ENCODE measurements around the gene PPP4R3B. TPM values are rescaled to one million over a fixed set of nuclear protein-coding genes. Genes with fewer than 3 reads are reported as not detected.
A peak's percentile ranks its signal among the peaks of the same experiment; 100 is the strongest.

PPP4R3B gene
- polyA plus RNA-seq, 6 donors from 2014 or later: 43.2 to 73.6 (median 70.0) TPM

DNA sequence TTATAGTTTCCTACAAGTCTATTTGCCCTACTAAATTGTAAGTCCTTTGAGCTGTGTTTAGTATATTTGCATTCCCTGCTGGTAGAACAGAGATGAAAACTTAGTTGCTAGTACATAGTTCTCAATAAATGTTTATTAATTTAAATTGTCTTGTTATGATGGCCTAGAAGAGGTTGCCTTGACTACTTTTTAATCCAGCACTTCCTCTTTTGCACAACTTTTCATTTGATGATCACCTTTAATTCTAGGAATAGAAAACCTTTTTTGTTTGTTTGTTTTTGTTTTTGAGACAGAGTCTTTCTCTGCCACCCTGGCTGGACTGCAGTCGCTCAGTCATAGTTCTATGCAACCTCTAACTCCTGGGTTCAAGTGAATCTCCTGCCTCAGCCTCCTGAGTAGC is 91.2 kb downstream of the PPP4R3B start:
- Mint-ChIP-seq H3K27me3 (no peaks in the 10 kb centered on the region), H3K4me3 (peak overlapping the region in 1 of 8 donors; percentile 9), H3K36me3 (peaks cover 13 to 20% of the 10 kb centered on the region in 2 donors), H3K4me1 (peaks cover 0 to 6% (median 0%) of the 10 kb centered on the region in 3 donors), H3K9me3 (peaks cover 0 to 4% (median 0%) of the 10 kb centered on the region in 7 donors), H3K27ac (no peak overlapping the region)
- ATAC-seq (ENCODE audit: low read depth in 2 of 2) (no peak), DNase-seq (no peak)

DNA sequence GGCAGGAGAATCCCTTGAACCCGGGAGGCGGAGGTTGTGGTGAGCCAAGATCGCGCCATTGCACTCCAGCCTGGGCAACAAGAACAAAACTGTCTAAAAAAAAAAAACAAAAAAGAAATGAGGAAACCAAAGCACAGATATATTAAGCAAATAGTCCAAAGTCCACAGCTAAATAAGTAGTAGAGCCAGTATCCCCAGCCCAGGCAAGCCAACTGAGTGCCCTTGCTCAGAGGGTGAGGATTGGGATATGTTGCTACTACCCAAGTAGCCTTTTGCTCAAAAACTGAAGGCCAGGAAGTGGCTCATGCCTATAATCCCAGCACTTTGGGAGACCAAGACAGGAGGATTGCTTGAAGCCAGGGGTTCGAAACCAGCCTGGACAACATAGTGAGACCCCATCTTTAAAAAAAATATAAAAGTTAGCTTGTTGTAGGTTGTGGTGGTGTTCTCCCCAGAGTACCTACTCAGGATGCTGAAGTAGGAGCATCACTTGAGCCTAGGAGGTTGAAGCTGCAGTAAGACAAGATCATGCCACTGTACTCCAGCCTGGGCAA is 92.5 kb downstream of the PPP4R3B start:
- Mint-ChIP-seq H3K4me3 (no peak overlapping the region), H3K27ac (peak overlapping the region in 1 of 6 donors; percentile 34), H3K36me3 (peaks cover 4 to 9% of the 10 kb centered on the region in 2 donors), H3K27me3 (no peaks in the 10 kb centered on the region), H3K9me3 (no peaks in the 10 kb centered on the region), H3K4me1 (peaks cover 9 to 11% (median 9%) of the 10 kb centered on the region in 3 donors)
- ATAC-seq (ENCODE audit: low read depth in 2 of 2): no peak
- no peak for DNase-seq

DNA sequence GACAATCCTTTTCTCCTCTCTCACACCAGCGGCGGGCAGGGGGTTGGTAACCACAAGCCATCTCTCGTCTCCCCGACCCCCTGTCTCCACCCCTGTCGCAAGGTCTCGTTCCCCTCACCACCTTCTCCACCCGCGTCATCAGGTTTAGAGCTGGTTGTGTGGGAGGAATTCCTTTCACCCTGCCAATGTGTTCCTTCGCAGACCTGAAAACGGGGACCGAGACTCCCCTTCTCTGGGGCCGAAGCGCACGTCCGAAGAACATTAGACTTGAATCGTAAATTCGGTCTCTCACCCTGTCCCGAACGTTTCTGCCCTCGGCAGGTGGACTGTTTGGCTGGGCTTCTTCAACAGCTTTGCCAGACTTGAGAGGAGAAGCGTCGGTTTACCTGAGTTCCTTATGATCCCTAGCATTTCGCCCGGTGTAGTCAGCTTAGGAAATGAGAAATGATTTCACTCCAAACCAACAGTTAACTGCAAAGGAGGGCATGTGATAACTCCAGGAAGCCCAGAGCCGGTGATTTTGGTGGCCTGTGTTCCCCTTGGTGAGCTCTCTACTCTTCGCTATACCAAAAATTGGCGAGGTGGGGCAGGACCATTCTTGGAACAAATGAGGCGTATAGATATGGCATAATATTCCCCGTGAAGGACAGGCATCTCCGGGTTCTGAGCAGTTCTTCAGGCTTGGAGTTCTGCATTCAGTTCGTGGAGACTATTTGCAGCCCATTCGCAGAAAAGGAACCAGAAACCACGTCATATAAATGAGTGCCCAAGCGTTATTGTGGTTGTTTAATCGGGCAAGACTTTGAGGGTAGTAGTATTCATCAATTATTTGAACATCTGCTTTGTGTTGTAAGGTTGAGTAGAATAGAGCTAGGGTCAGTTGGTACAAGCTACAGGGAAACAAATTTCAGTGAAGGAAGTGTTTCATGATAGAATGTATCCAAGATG is 97.2 kb downstream of the PPP4R3B start:
- peak overlapping the region; percentile 93 to 99 (median 99) for H3K4me3 Mint-ChIP-seq
- peak; percentile 14 to 18 for ATAC-seq (ENCODE audit: low read depth in 2 of 2)
- H3K36me3 Mint-ChIP-seq: no peaks in the 10 kb centered on the region
- no peaks in the 10 kb centered on the region for H3K27me3 Mint-ChIP-seq
- no peaks in the 10 kb centered on the region for H3K9me3 Mint-ChIP-seq
- peak; percentile 46 for DNase-seq
- H3K27ac Mint-ChIP-seq: peak overlapping the region; percentile 98 to 100 (median 99)
- H3K4me1 Mint-ChIP-seq: peaks cover 15 to 24% (median 23%) of the 10 kb centered on the region in 3 donors

DNA sequence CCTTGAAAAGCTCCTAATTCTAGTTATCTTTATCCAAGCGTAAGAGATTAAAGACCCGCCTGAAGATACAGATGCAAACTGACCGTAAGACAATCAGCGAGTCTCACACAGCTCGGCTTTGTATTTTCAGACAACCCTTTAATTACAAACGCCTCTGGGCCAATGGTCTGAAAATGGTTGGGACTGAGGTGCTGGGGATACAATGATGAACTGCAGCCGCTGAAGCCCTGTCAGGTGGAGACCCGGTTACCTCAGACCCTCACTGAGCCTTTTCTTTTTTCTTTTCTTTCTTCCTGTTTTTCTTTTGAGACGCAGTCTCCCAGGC is 98.6 kb downstream of the PPP4R3B start:
- H3K27me3 Mint-ChIP-seq: no peaks in the 10 kb centered on the region
- peaks cover 15 to 24% (median 23%) of the 10 kb centered on the region in 3 donors for H3K4me1 Mint-ChIP-seq
- H3K27ac Mint-ChIP-seq: peak overlapping the region; percentile 98 to 100 (median 99)
- peak overlapping the region; percentile 93 to 99 (median 99) for H3K4me3 Mint-ChIP-seq
- DNase-seq (no peak), ATAC-seq (ENCODE audit: low read depth in 2 of 2) (peak; percentile 11)
- no peaks in the 10 kb centered on the region for H3K36me3 Mint-ChIP-seq
- H3K9me3 Mint-ChIP-seq: no peaks in the 10 kb centered on the region

DNA sequence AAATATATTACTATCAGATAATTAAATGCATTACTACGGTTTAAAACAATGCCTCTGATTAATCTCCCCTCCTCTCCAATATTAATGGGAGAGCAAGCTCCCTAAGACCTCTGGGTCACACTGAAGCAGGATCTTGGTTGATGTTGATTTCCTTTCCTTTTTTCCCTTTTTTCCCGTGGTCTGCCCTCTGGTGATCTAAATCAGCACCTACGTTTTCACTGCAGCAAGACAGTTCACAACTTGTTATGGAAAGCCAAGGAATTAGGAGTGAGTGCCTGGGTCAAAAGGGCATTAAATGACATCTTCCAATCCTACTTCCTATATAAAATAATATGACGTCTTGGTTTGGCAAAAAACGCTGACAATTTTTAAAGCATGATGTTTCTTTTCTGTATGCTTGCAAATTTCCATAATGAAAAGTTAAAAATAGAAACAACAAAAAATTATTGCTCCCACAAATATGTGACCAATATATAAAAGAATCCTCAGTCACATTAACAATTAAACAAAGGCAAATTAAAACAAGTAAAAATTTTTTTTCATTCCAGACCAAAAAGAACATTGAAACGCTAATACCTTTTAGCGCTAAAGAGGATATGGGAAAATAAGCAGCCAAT is 105.8 kb downstream of the PPP4R3B start:
- Mint-ChIP-seq H3K36me3 (no peaks in the 10 kb centered on the region), H3K27ac (no peak overlapping the region), H3K9me3 (no peaks in the 10 kb centered on the region), H3K4me3 (no peak overlapping the region), H3K4me1 (peaks cover 0 to 3% (median 0%) of the 10 kb centered on the region in 3 donors), H3K27me3 (no peaks in the 10 kb centered on the region)
- no peak for ATAC-seq (ENCODE audit: low read depth in 2 of 2)
- DNase-seq: no peak

DNA sequence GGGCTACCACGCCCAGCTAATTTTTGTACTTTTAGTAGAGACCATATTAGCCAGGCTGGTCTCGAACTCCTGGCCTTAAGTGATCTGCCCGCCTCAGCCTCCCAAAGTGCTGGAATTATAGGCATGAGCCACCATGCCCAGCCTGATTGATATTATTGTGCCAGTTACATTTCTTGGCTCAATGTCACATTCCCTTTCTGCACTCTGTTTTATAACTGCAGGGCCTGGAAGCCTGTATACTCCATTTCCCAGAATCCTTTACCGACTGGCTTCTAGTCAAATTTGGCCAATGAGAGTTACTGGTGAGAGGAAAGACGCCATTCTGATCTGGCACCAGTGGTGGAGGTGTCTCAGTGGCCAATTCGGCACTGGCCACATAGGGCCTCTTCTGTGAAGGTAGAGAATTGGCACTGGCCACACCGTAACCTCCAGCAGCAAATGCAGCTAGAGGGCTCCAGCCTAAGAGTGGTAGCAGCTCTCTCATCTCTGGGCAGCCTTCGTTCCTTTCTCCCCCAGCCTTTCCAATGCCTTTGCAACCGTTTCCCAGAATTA is 114.8 kb downstream of the PPP4R3B start:
- Mint-ChIP-seq H3K36me3 (no peaks in the 10 kb centered on the region), H3K9me3 (no peaks in the 10 kb centered on the region), H3K27ac (no peak overlapping the region), H3K27me3 (peaks cover 0 to 6% (median 0%) of the 10 kb centered on the region in 3 donors), H3K4me1 (no peaks in the 10 kb centered on the region), H3K4me3 (no peak overlapping the region)
- ATAC-seq (ENCODE audit: low read depth in 2 of 2) (no peak), DNase-seq (no peak)

DNA sequence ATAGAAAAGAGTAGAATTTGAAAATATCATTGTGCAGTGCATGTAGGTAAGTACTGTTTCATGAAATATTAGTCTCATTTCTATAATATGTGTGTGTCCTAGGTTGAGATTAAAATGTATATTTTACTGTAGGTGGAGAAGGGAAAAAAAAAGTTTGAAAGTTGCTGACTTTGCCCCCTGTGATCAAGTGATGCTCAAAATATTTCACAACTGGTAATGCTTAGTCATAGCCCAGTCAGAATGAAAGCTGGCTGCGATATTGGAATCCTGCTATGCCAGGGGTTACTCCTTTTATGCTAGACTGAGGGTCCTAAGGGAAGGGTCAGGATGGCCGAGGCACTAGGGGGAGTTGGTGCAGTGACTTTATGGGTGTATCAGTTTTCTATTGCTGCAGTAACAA is 117.4 kb downstream of the PPP4R3B start:
- Mint-ChIP-seq H3K4me1 (no peaks in the 10 kb centered on the region), H3K27me3 (peaks cover 0 to 6% (median 0%) of the 10 kb centered on the region in 3 donors), H3K9me3 (peaks cover 0 to 1% (median 0%) of the 10 kb centered on the region in 7 donors), H3K36me3 (no peaks in the 10 kb centered on the region), H3K27ac (no peak overlapping the region), H3K4me3 (no peak overlapping the region)
- ATAC-seq (ENCODE audit: low read depth in 2 of 2) (no peak), DNase-seq (no peak)

DNA sequence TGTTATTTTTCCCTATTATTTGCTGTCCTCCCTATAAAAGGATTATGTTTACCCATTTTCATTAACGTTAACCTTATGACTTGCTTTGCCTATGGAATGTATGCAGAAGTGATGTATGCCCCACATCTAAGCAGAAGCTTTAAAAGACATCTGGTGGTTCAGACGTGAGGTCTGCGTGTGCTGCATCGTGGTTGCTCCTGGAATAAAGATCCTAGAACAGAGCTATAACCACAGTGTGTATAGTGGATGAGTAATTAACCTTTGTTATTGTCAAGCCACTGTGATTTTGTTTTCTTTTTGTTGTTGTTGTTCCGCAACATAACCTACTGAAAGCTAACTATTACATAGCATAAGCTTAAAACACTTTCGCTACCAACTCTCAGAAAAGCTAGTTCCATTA is 118.8 kb downstream of the PPP4R3B start:
- Mint-ChIP-seq H3K4me1 (no peaks in the 10 kb centered on the region), H3K27me3 (peaks cover 0 to 6% (median 0%) of the 10 kb centered on the region in 3 donors), H3K4me3 (no peak overlapping the region), H3K9me3 (peaks cover 0 to 1% (median 0%) of the 10 kb centered on the region in 7 donors), H3K27ac (peak overlapping the region in 1 of 6 donors; percentile 18), H3K36me3 (no peaks in the 10 kb centered on the region)
- ATAC-seq (ENCODE audit: low read depth in 2 of 2) (no peak), DNase-seq (no peak)

Other genes with a start within 250 kb of the PPP4R3B start
- gene CCDC88A, start 197.8 kb downstream of the PPP4R3B start, polyA plus RNA-seq (ENCODE audit: low read depth in 6 of 6): 1 to 10 TPM; 1.3 to 5.0 (median 2.8) TPM
- gene CFAP36, start 97.9 kb downstream of the PPP4R3B start, polyA plus RNA-seq (ENCODE audit: low read depth in 6 of 6): 10 to 100 TPM in 3 of 6 donors, 1 to 10 TPM in 3; 3.5 to 12.5 (median 9.9) TPM
- 10 to 100 TPM; 20.3 to 27.3 (median 24.3) TPM for gene PNPT1, start 76.2 kb upstream of the PPP4R3B start, polyA plus RNA-seq (ENCODE audit: low read depth in 6 of 6)

Data from naive B cell (primary cell).